Activated naive CD4-positive, alpha-beta T cell treated with Interleukin-2 at 50 U/mL for 16 hours (primary cell): ENCODE data around the gene OOEP.

ENCODE experiments used
- DNase-seq: peaks from one replicate; pipeline ENCODE4 v3.0.0-alpha.2; 2020

Gene OOEP

GRCh38 chr6:73364121-73364520 is 5.6 kb downstream of the OOEP start:
- DNase-seq, result no peak

GRCh38 chr6:73363537-73363875 is 6.2 kb downstream of the OOEP start:
- DNase-seq, result no peak

- no peak for DNase-seq
Measured at GRCh38 chr6:73362869-73363536, 6.7 kb downstream of the OOEP start.

GRCh38 chr6:73362358-73362757 is 7.3 kb downstream of the OOEP start, which contains the start of gene KHDC3L:
KHDC3L (plus strand) TSS chr6:73362658; CDS start chr6:73362730, 72 bp downstream.
- no peak for DNase-seq

- DNase-seq, result no peak
Measured at GRCh38 chr6:73353636-73354593, 15.8 kb downstream of the OOEP start, which contains the start of gene DPPA5. DPPA5 (minus strand) TSS chr6:73354276; CDS start chr6:73354225, 51 bp downstream.

GRCh38 chr6:73349311-73349710 is 20.4 kb downstream of the OOEP start:
- DNase-seq, result no peak

- DNase-seq, result no peak
Measured at GRCh38 chr6:73348550-73349204, 21.0 kb downstream of the OOEP start.

GRCh38 chr6:73343164-73343563 is 26.5 kb downstream of the OOEP start:
- DNase-seq, result no peak

- no peak for DNase-seq
Measured at GRCh38 chr6:73342174-73342573, 27.5 kb downstream of the OOEP start.

- DNase-seq, result no peak
Measured at GRCh38 chr6:73341335-73341734, 28.4 kb downstream of the OOEP start.

GRCh38 chr6:73340048-73340447 is 29.6 kb downstream of the OOEP start:
- DNase-seq, result no peak

- no peak for DNase-seq
Measured at GRCh38 chr6:73339340-73339739, 30.4 kb downstream of the OOEP start.

GRCh38 chr6:73329201-73329600 is 40.5 kb downstream of the OOEP start:
- no peak for DNase-seq

GRCh38 chr6:73328790-73329189 is 40.9 kb downstream of the OOEP start:
- no peak for DNase-seq

- no peak for DNase-seq
Measured at GRCh38 chr6:73325656-73326055, 44.0 kb downstream of the OOEP start.

GRCh38 chr6:73323323-73323722 is 46.4 kb downstream of the OOEP start:
- no peak for DNase-seq
